Subcutaneous abdominal adipose tissue (tissue), 5 donors: ENCODE results near the gene PSAPL1.

Source experiments
- H3K27ac ChIP-seq: one replicate; pipeline ENCODE4 v1.7.0; 2013; ENCODE audit warnings: low read depth, mild to moderate bottlenecking, inconsistent platforms, low read length, moderate library complexity
- H3K27me3 ChIP-seq, 5 donors: one replicate each; pipeline ENCODE4 v1.7.0; 2013; ENCODE audit warnings: low read length in 5 of 5, inconsistent platforms in 1 of 5; ENCODE audit not compliant: control insufficient read depth in 5 of 5, insufficient read depth in 4 of 5
- H3K36me3 ChIP-seq, 5 donors: one replicate each; pipeline ENCODE4 v1.7.0; 2013; ENCODE audit warnings: low read length in 5 of 5; ENCODE audit not compliant: control insufficient read depth in 5 of 5, insufficient read depth in 5 of 5
- H3K4me1 ChIP-seq, 5 donors: one replicate each; pipeline ENCODE4 v1.7.0; 2013; ENCODE audit warnings: low read length in 5 of 5, mild to moderate bottlenecking in 3 of 5, moderate library complexity in 1 of 5; ENCODE audit not compliant: control insufficient read depth in 5 of 5, insufficient read depth in 5 of 5
- H3K4me3 ChIP-seq, 5 donors: one replicate each; pipeline ENCODE4 v1.7.0; 2013; ENCODE audit warnings: low read length in 5 of 5, low read depth in 1 of 5
- H3K9ac ChIP-seq, 5 donors: one replicate each; pipeline ENCODE4 v1.7.0; 2013; ENCODE audit warnings: low read length in 5 of 5, mild to moderate bottlenecking in 4 of 5, moderate library complexity in 3 of 5
- H3K9me3 ChIP-seq, 5 donors: one replicate each; pipeline ENCODE4 v1.7.0; 2013; ENCODE audit warnings: low read length in 5 of 5; ENCODE audit not compliant: control insufficient read depth in 5 of 5
- donor health status: healthy.
- donor health status: healthy.
- donor health status: healthy.
- donor health status: healthy.
- donor health status: healthy.

Gene PSAPL1

DNA sequence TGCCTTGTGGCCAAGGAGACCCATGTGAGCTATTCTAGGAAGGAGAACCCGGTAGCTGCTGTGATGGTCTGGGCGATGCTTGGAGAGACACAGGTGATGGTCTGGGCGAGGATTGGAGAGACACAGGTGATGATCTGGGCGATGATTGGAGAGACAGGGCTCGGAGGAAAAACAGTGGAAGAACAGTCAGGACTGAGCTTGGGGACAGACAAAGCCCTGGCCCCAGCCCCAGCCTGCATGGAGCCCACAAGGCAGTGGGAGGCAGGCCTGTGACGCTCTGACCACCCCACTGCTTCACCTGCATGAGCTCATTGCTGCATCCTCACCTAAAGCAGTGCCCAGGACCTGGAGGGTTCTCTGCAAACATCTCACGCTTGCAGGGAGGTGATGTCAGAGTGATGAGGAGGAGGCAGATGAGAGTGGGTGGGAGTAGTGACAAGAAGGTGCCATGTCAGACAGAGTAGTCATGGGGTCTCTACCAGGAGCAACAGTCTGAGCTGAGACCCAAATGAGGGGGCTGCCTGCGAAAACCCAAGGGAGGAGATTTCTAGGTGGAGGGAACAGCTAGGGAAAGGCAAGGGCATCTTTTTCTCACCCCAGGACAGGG, 35.9 kb upstream of the PSAPL1 start:
- H3K4me1 ChIP-seq: no peaks in the 10 kb centered on the region
- no peak overlapping the region for H3K9ac ChIP-seq
- no peak overlapping the region for H3K27ac ChIP-seq
- peaks cover 4 to 18% (median 15%) of the 10 kb centered on the region in 5 donors for H3K9me3 ChIP-seq
- no peak overlapping the region for H3K4me3 ChIP-seq
- peaks cover 0 to 12% (median 8%) of the 10 kb centered on the region in 5 donors for H3K27me3 ChIP-seq
- no peaks in the 10 kb centered on the region for H3K36me3 ChIP-seq

DNA sequence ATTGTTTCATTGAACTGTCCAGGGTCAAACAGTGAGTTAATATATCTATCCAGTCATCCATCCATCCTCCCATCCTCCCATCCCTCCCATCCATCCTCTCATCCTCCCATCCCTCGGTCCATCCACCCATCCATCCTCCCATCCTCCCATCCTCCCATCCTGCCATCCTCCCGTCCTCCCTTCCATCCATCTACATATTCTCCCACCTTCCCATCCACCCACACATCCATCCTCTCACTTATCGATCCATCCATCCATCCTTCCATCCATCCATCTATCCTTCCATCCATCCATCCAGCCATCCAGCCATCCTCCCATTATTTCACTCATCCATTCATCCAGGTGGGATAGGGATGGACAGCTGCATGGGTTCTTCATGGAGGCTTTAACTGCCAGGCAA, 35.4 kb upstream of the PSAPL1 start:
- H3K36me3 ChIP-seq: no peaks in the 10 kb centered on the region
- no peaks in the 10 kb centered on the region for H3K4me1 ChIP-seq
- no peak overlapping the region for H3K9ac ChIP-seq
- peaks cover 0 to 12% (median 8%) of the 10 kb centered on the region in 5 donors for H3K27me3 ChIP-seq
- no peak overlapping the region for H3K27ac ChIP-seq
- H3K4me3 ChIP-seq: no peak overlapping the region
- peaks cover 4 to 22% (median 16%) of the 10 kb centered on the region in 5 donors for H3K9me3 ChIP-seq

DNA sequence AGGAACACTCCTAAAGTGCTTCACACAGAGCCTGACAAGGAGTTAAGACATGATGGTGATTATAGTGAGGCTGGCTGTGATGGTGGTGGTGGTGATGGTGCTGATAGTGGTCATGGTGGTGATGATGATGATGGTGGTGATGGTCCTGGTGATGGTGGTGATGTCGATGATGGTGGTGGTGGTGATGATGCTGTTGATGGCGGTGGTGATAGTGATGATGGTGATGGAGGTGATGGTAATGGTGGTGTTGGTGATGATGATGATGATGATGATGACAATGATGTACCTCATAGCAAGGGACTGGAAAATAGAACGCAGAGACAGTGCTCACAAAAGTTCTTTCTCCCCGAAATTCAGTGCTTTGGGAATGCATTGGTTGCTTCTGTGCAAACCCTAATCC, 34.3 kb upstream of the PSAPL1 start:
- H3K36me3 ChIP-seq: no peaks in the 10 kb centered on the region
- no peak overlapping the region for H3K27ac ChIP-seq
- H3K9ac ChIP-seq: no peak overlapping the region
- H3K9me3 ChIP-seq: peaks cover 4 to 24% (median 19%) of the 10 kb centered on the region in 5 donors
- peaks cover 0 to 12% (median 8%) of the 10 kb centered on the region in 5 donors for H3K27me3 ChIP-seq
- H3K4me1 ChIP-seq: no peaks in the 10 kb centered on the region
- H3K4me3 ChIP-seq: no peak overlapping the region

DNA sequence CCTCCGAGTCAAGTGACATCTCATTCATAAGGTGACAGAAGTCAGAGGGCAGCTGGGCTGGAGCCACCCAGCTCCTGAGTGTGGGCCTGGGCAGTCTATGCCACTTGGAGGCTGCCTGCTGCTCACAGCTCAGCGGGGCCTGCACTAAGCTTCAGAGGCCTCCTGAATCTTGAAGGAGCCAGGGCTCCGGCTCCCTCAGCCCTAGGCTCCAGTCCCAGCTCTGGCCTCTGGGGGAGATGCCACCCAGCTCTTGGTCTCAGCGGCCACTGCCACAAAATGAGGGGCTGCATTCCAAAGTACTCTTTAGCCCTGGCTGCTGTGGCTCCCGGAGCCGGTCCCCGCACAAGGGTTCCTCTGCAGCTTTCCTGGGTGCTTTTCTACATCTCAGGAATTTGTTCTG, 32.7 kb upstream of the PSAPL1 start:
- Histone ChIP-seq H3K9ac (no peak overlapping the region), H3K4me3 (no peak overlapping the region), H3K27me3 (peaks cover 0 to 12% (median 7%) of the 10 kb centered on the region in 5 donors), H3K9me3 (peaks cover 4 to 24% (median 19%) of the 10 kb centered on the region in 5 donors), H3K27ac (no peak overlapping the region), H3K4me1 (no peaks in the 10 kb centered on the region), H3K36me3 (no peaks in the 10 kb centered on the region)

DNA sequence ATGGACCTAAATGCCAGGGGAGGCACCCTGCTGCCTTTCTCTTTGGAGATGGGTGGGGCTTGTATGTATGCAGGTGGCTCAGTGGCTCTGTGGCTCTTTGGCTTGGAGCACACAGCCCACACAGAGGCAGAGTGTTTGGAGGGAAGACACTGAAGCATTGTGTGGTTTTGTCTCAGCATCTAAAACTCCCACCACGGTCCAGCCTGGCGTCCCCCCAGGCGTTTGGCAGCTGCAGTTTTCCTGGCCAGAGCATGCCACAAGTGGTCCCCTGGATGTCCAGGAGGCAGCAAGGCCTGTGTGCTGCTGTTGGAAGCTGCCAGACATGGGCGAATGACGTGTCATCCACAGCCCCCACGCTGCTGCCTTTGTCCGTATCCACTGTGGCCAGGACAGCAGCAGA, 32.2 kb upstream of the PSAPL1 start:
- H3K27ac ChIP-seq: no peak overlapping the region
- no peaks in the 10 kb centered on the region for H3K4me1 ChIP-seq
- no peak overlapping the region for H3K4me3 ChIP-seq
- no peak overlapping the region for H3K9ac ChIP-seq
- H3K9me3 ChIP-seq: peaks cover 4 to 24% (median 19%) of the 10 kb centered on the region in 5 donors
- no peaks in the 10 kb centered on the region for H3K36me3 ChIP-seq
- peaks cover 0 to 7% (median 3%) of the 10 kb centered on the region in 5 donors for H3K27me3 ChIP-seq

DNA sequence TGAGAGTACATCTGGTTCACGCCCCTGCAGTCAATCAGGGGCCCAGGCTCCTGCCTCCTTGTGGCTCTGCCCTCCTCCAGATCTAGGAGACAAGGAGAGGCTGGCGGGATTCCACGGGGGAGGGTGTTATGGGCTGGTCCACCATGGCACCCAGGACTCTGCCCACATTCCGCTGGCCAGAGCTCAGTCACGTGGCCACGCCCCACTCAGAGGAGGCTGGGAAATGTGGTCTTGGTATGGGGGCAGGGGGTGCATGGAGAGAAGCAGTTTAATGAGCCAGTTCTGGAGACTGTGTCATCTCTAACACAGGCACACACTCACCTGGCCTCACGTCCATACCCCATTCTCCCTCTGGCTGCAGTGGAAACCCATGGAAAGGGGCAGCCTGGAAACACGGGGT, 31.5 kb upstream of the PSAPL1 start:
- Histone ChIP-seq H3K27ac (no peak overlapping the region), H3K9me3 (peaks cover 4 to 24% (median 19%) of the 10 kb centered on the region in 5 donors), H3K4me3 (no peak overlapping the region), H3K9ac (no peak overlapping the region), H3K27me3 (peaks cover 0 to 4% (median 0%) of the 10 kb centered on the region in 5 donors), H3K36me3 (no peaks in the 10 kb centered on the region), H3K4me1 (no peaks in the 10 kb centered on the region)

DNA sequence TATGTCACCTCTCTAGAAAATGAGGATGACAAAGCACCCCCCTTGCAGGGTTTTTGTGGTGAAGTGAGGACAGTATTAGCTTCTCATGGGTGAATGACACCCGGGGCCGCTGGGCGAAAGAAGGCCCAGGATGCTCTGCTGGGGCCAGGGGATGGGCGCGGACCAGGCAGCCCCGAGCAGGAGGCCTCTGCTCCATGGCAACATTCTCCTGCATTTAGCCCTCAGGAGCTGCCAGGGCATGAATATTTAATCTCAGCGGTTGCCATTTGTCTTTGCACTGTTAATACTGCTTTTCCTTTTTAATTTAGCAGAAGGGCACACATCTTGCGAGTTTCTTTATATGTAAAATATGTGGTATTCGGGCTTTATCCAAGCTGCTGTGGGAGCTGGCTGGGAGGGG, 30.3 kb upstream of the PSAPL1 start:
- H3K9me3 ChIP-seq: peaks cover 4 to 24% (median 19%) of the 10 kb centered on the region in 5 donors
- no peak overlapping the region for H3K9ac ChIP-seq
- H3K36me3 ChIP-seq: no peaks in the 10 kb centered on the region
- H3K4me1 ChIP-seq: peaks cover 0 to 5% (median 0%) of the 10 kb centered on the region in 5 donors
- H3K27me3 ChIP-seq: peaks cover 0 to 8% (median 4%) of the 10 kb centered on the region in 5 donors
- no peak overlapping the region for H3K27ac ChIP-seq
- H3K4me3 ChIP-seq: no peak overlapping the region

DNA sequence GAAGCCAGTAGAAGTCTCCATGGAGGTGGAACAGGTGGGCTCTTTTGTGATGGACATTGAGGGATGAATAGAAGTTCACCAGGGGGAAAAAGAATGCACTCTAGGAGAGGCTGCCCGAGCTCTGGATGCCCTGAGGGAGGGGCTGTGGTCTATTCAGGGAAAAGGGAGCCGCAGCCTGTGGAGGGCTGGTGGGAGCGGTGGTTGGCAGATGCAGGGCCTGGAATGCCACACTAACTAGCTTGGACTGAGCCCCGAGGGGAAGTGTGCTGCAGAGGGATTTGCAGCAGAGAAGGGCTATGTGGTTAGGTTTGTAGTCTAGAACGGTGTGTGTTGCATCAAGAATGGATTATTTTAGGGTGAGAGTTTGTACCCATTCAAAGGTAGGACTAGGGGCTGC, 29.5 kb upstream of the PSAPL1 start:
- H3K9ac ChIP-seq: no peak overlapping the region
- peaks cover 0 to 5% (median 0%) of the 10 kb centered on the region in 5 donors for H3K4me1 ChIP-seq
- H3K36me3 ChIP-seq: no peaks in the 10 kb centered on the region
- H3K27me3 ChIP-seq: peaks cover 0 to 13% (median 6%) of the 10 kb centered on the region in 5 donors
- no peak overlapping the region for H3K27ac ChIP-seq
- peaks cover 4 to 24% (median 19%) of the 10 kb centered on the region in 5 donors for H3K9me3 ChIP-seq
- no peak overlapping the region for H3K4me3 ChIP-seq

DNA sequence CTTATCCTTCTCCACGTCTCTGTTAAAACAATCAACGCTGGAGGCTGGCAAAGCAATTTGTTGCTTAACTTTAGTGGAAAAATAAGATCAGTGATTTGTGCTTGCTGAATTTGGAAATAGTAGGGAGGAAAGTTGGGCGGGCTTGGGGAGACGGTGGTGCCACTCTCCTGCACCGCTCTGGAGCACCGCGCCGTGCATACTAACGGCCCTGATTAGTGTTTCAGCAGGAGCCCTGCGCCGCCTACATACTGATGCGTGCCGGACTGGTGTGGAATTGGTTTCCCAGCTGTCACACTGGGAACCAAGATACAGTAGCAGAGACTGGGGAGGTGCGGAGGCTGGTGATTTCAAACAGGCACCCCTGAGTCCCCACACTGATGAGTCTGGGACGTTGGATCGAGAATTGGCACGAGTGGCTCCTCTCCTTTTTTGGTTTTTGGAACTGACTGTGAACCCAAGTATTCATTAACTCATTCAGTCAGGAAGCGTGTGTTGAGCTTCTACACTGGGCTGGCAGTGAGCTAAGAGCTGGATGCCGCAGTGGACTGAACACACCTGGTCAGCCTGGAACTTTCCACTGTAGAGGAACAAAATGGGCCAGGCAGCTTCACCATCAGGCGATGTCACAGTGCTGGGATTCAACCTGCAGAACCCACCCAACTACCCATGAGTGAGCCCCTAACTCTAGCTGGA, 29.0 kb upstream of the PSAPL1 start:
- Histone ChIP-seq H3K9me3 (peaks cover 4 to 24% (median 19%) of the 10 kb centered on the region in 5 donors), H3K4me3 (no peak overlapping the region), H3K4me1 (peaks cover 0 to 5% (median 0%) of the 10 kb centered on the region in 5 donors), H3K27me3 (peaks cover 0 to 13% (median 6%) of the 10 kb centered on the region in 5 donors), H3K36me3 (no peaks in the 10 kb centered on the region), H3K27ac (no peak overlapping the region), H3K9ac (no peak overlapping the region)

DNA sequence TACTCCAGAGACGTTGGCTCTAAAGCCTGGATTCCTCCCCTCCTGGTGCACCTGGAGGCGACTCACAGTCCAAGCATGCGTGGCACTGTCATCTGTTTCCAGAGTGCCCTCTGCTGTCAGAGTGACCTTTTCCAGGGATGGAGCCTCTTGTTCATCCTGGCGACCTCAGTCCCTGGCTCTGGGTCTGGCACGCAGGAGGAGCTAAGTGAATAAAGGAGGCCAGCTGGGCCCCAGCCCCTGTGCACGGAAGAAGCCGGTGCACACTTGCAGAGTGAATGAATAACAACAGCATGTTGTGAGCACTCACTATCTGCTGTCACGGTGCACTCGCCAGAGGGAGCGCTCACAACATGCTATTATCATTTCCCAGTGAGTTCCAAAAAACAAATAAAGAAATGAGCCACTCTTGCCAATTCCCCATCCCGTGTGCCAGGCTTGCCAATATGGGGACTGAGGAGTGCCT, 27.8 kb upstream of the PSAPL1 start:
- H3K27ac ChIP-seq: no peak overlapping the region
- no peaks in the 10 kb centered on the region for H3K36me3 ChIP-seq
- peaks cover 0 to 5% (median 0%) of the 10 kb centered on the region in 5 donors for H3K4me1 ChIP-seq
- H3K27me3 ChIP-seq: peaks cover 0 to 17% (median 6%) of the 10 kb centered on the region in 5 donors
- H3K9me3 ChIP-seq: peaks cover 4 to 24% (median 19%) of the 10 kb centered on the region in 5 donors
- no peak overlapping the region for H3K9ac ChIP-seq
- no peak overlapping the region for H3K4me3 ChIP-seq
